Activated CD4-positive, alpha-beta T cell treated with anti-CD3 and anti-CD28 coated beads for 1 hour (primary cell): ENCODE results near the gene ELOA.
A peak's percentile ranks its signal among the peaks of the same experiment; 100 is the strongest.

Source experiments
- DNase-seq: peaks from one replicate; pipeline ENCODE4 v3.0.0-alpha.2; 2020

The ELOA gene

DNA sequence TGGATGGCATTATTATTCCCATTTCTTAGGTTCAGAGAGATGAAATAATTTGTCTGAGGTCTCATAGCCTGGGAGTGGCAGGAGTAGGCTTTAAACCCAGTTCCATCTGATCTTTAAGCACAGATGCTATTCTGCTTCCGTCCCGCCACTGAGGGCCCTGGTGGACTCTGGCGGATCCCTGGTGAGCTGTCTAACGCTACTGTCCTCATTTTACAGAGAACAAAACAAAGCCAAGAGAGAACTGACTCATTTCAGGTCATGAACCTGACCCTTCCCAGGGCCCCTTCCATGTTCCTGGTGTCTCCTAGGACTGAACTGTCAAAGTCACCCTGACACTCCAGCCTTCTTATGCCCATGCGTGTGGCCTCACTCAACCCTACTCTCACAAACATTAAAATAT is 60.4 kb downstream of the ELOA start:
- DNase-seq = no peak

DNA sequence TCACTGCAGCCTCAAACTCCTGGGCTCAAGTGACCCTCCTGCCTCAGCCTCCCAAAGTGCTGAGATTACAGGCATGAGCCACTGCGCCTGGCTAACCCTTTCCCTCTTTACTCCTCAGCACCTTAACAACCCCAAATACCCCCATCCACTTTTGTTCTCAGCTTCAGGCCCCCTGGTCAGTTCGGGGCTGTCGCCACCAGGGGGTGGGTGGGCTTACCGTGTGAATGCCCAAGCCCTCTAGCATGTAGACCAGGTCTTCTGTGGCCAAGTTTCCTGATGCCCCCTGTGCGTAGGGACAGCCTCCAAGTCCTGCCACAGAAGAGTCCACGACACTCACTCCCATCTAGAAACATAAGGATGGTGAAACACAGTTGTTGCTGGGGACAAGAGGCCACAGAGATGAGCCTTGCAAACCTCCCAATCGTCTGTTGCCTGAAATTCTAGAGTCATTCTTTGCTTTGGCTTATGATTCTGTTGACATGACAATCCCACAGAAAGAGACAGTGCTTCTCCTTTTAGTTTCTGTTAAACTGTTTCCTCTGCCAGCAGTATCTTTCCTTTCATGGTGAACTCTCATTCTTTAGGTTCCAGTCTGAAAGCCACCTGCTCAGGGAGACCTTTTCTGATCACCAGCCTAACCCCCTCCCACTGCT is 61.0 kb downstream of the ELOA start:
- no peak for DNase-seq

DNA sequence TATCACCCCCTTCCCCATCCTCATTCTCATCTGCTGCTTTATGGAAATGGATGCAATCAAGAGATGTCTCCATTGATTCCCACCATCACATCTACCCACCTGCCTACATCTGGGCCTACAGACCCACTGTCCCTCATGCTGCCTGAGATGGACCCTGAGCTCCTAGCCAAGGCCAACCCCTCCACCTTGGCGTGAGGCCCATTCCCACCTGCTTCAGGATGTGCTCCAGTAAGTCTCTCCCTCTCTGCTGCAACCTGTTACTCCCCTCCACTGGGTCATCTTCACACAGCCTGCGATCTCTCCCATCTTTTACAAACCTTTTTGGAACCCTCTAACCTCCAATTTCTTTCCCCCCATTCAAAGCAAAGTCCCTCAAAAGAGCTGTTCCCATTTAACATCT is 61.8 kb downstream of the ELOA start:
- DNase-seq = no peak

DNA sequence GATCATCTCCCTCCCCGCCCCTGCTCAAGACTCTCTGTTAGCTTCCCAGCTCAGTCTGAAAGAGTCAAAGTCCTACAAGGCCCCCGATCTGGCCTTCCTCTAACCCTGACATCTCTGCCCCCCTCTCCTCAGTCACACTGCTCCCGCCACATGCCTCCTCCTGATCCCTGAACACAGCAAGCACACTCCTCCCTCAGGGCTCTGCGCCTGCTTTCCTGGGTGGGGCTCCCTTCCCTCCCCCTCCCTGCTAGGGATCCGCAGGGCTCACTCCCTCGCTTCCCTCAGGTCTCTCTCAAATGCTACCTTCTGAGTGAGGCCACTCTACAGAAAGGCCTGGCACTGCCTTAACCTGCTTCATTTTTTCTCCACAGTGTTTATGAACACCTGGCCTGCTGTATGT is 63.0 kb downstream of the ELOA start:
- no peak for DNase-seq

DNA sequence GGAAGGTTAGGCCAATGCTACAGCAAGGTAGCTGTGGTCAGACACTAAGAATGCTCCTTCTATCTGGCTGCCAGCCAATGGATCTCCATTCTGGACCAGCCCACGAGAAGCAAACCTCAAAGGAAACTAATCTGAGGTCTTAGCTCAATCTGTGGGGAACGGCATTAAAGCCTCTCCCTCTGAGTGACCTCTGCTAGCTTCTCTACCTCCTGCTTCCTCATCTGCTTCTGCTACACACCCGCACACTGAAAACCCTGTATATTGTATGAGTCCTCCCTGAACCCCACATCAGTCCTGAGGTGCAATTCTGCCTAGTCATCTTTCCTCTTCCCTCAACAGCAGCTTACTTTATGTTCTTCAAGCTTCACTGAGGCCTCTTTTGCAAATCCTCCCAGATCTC is 64.2 kb downstream of the ELOA start:
- DNase-seq = no peak

DNA sequence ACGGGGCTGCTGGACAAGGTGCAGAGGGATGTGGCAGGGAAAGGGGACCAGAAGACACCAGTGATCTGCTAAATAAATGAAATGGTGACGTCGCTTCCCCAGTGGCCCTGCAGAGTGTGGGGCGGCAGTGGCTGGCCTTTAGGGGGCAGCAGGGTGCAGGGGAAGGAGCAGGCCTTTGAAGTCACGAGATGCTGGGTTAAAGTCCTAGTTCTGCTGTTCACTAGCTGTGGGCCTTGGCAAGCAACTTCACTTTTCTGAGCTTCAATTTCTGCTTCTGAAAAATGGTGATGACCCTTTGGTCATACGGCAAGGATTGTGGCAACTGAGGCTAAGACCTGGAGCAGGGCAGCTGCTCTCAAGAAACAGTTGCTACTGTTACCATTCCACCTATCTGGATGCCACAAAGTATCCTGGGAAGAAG is 66.5 kb downstream of the ELOA start:
- peak; percentile 70 for DNase-seq

DNA sequence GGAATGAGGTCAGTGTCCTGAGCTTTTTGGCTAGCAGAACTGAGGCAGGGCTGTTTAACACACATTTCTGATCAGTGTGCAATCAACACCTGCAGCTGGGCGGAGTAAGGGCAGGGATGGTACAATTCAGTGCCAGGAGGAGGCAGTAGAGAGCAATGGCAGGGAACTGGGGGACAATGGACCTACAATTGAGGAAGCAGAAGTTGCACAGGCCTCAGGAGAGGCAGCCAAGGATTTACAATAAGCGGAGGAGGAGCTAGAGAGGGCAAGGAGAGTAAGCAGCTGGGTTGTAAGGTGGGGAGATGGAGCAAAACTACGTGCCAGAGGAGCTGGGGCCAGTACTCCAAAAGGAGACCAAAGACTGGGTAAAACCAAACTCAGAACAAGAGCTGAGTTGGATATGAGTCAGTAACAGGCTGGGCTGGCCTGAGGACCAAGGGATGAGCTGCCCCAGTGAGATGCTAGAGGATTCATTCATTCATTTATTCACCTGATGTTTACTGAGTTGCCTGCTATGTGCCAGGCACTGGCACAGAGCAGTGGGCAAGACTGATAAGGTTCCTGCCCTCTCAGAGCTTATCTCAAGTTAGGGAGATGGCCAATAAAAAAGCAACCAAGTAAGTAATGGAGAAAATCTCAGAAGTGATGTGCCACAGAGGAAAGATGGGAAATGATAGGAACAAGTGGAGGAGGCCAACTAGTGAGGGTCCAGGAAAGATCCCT is 67.7 kb downstream of the ELOA start:
- no peak for DNase-seq
